Suppressor macrophage (primary cell): ENCODE measurements around the gene HS3ST3A1.
"Not testable (repeated sequence)": the region's sequence is repeated elsewhere in the genome, so short reads cannot be mapped to it uniquely, and the experiment has no call there.

Source experiments
- DNase-seq, 4 experiments: peaks; one replicate each; pipeline ENCODE4 v3.0.0-alpha.2; 2020 to 2022

HS3ST3A1 gene

GRCh38 chr17:13575922-13576419, 25.8 kb downstream of the HS3ST3A1 start:
- DNase-seq: no peak

DNA sequence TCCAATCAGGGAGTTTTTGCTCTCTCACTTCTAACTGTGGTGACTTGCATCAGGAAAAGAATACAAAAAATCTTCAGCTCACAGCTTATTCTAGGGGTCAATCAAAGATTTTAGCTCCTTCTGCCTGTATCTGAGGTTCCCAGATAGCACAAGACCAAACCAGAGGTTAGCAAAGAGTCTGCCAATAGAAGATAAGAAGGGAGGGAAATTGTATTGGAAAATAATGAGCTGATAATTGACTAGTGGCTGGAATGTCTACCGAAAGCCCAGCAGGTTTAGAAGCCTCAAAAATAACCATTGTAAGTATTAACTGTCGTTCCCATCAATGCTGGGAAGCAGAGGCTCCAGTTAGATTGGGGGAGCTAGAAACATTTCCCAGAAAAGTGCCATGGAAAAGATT, 26.3 kb downstream of the HS3ST3A1 start:
- no peak for DNase-seq

DNA sequence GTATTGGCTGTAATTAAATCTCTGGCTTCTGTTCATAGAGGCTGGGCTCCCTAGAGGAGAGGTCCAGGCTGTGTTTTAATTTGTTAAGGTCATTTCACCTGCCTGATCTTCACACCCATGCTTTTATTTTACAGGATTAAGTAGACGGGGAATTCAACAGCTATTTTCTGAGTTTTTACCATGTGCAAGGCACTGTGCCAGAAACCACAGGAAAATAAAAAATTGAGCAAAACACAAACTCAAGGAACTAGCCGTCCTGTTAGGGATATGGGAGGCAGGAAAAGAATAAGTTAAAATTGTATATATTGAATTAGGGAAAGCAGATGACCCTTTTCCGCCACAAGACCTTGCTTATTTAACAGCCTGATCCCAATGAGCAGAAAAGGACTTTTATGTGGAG, 29.1 kb downstream of the HS3ST3A1 start:
- no peak for DNase-seq

DNA sequence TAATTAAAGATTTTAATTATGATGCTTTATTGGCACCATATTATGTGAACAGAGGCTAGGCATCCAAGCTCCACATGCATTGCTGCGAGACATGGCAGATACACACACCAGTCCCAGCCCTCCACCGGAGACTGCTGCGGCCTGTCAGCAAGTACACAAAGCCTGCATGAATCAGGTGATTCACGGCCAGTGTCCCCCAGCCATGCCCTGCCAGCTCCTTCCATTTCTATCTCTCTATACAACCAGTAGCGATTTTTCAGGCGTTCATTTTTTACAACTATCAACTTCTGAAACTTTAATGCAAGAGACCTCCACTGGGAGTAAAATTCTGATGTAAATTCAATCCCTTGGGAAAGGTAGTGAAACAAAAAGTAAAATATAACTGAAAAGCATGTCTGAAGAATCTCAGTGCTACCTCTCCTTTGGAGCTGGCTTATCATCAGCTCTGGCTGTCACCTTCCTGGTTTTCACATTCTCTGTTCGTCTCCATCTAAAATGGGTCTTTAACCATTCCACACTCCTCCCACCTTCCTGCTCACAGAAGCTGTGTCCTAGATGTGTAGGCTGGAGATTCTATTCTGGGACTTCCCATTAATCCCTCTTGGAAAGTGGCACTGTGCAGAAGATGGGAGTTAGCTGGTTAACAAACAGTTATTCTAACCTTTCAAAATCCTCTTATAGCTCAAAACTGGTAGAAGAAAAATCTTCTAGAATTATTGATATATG, 32.2 kb downstream of the HS3ST3A1 start:
- DNase-seq: no peak

GRCh38 chr17:13568582-13569397, 32.9 kb downstream of the HS3ST3A1 start:
- DNase-seq: no peak

GRCh38 chr17:13563866-13564265, 37.9 kb downstream of the HS3ST3A1 start:
- peak in 1 of 4 experiments; percentile 2 for DNase-seq

- no peak for DNase-seq
Measured at GRCh38 chr17:13562271-13562800, 39.4 kb downstream of the HS3ST3A1 start.

DNA sequence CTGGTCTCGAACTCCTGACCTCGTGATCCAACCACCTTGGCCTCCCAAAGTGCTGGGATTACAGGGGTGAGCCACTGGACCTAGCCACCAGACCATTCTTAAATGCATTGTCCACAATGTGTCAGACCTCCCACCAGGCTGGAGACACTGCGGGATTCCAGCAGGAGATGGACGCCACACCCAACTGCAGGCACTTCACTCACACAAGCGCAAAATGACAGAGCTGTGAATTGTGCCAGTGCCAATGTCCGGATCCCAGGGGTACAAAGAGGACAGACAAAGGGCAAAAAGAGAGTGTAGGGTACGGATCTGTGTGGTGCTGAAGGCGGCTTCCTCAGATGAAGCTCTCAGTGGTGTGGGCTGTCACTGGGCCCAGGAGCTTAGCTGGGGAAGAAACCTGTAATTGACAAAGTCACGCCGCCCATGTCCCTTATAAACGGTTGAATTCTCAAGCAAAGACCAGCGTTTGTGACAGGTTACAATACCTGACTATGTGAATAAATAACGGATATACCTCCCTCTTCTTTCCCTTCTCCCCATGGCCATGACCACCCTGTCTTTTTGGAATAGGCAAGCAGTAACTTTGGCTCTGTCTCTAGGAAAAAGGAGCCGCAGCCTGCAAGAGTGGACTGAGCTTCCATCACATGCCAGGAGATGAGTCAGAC, 40.0 kb downstream of the HS3ST3A1 start:
- no peak for DNase-seq

GRCh38 chr17:13560935-13561334, 40.8 kb downstream of the HS3ST3A1 start:
- no peak for DNase-seq

GRCh38 chr17:13558588-13558987, 43.1 kb downstream of the HS3ST3A1 start:
- DNase-seq: peak in 1 of 4 experiments; percentile 38

- no peak for DNase-seq
Measured at GRCh38 chr17:13557077-13557476, 44.7 kb downstream of the HS3ST3A1 start.

- no peak for DNase-seq
Measured at GRCh38 chr17:13554231-13554630, 47.5 kb downstream of the HS3ST3A1 start.

GRCh38 chr17:13550291-13550690, 51.4 kb downstream of the HS3ST3A1 start:
- DNase-seq: no peak

DNA sequence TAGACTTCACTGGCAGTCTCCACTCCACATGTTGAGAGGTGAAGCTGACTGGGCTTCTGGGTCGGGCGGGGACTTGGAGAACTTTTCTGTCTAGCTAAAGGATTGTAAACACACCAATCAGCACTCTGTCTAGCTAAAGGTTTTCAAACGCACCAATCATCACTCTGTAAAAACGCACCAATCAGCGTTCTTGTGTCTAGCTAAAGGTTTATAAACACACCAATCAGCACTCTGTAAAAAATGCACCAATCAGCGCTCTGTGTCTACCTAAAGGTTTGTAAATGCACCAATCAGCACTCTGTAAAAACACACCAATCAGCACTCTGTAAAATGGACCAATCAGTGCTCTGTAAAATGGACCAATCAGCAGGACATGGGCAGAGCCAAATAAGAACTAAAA, 53.2 kb downstream of the HS3ST3A1 start:
- DNase-seq: not testable (repeated sequence)

DNA sequence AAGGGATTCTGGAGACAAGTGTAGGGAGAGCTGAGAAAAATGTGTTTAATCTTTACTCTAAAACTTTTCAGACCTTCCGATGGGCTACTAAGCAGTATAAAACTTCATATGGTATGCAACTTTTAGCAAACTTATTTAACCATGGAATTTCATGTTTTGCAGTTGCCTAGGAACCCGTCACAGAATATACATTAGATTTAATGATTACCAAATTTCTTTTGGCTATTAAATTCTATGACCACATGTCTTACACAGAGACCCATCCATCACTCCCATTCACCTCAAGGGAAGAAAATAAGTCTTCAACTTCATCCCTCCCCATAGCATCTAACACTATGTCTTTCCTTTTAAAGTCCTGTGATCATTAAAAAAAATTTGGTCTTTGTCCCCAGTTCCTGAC, 54.9 kb downstream of the HS3ST3A1 start:
- no peak for DNase-seq

GRCh38 chr17:13545941-13546340, 55.8 kb downstream of the HS3ST3A1 start:
- no peak for DNase-seq

- no peak for DNase-seq
Measured at GRCh38 chr17:13544765-13545164, 57.0 kb downstream of the HS3ST3A1 start.

DNA sequence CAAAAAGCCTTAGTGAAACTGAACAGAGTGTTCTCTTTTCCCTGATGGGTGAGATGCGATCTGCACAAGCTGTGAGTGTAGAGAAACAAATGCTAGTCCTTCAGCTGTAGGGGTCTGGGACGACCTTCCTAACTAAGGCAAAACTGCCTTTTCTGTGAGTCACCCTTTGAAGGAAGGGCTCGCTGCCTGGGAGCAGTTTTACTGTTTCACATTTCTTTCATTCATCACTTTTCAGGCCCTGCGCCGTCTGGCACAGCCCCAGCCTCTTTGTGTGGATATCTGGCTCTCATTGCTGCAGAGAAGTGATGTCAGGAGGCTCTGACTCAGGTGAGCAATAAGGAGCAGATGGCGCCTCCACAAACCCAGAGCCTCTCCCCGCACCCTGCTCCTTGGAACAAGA, 57.4 kb downstream of the HS3ST3A1 start:
- DNase-seq: no peak

DNA sequence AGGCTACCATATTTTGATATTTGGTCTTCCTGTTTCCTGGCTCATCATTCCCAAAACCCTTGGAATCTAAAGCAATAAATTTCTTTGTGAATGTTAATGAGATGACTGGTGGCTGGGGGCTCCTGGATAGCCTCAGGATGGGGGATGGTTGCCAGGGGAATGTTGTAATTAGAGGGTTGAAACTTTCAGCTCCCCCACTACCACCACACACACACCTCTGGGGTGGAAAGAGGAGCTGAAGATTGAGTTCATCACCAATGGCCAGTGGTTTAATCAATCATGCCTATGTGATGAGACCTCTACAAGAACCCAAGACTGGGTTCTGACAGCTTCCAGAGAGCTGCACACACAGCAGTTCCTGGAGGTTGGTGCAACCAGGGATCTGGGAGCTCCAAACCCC, 59.1 kb downstream of the HS3ST3A1 start:
- no peak for DNase-seq

DNA sequence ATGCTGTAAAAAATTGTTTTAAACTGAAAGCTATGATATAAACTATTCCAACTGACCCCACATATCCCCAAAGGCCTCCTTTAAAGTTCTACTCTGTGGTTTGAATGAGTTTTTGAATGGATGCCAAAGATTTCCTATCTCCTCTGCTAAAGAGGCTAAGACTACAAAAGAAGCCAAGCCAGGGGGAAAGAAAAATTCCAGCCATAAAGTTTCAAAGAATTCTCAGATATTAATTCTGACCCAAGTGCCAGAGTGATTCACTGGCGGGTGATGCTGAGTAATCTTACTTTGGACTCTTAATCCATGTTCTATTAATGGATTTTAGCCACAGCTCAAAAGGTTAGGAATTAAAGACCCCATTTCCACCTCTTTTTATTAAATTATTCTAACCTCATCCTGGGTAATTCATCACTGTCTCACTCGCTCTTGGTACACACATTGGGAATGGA, 60.7 kb downstream of the HS3ST3A1 start:
- no peak for DNase-seq

GRCh38 chr17:13540546-13540945, 61.2 kb downstream of the HS3ST3A1 start:
- no peak for DNase-seq

- no peak for DNase-seq
Measured at GRCh38 chr17:13539421-13539820, 62.3 kb downstream of the HS3ST3A1 start.

DNA sequence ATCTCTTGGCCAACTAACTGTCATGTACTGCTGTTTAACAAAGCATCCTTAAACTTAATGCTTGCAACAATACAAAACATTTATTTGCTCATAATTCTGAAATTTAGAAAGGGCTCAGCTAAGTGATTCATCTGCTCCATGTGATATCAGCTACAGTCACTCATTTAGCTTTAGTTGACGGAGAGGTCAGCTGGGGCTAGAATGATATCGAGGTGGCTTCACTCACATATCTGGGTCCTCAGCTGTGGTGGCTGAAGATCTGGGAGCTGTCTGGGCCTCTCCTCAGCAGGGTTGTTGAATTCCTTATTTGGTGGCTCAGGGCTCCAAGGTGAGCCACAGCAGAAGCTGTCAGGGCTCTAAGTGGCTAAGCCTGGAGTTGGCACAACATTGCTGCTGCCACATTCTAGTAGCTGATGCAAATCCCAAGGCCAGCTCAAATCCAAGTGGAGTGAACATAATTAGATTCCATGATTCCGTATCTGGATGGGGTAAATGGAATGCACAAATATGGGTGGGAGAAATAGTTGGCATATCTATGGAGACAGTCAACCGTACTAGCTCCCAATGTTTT, 62.8 kb downstream of the HS3ST3A1 start:
- no peak for DNase-seq
